ENCODE measurements around the gene ALS2. TPM values are rescaled to one million over a fixed set of nuclear protein-coding genes. Genes with fewer than 3 reads are reported as not detected.
A peak's percentile ranks its signal among the peaks of the same experiment; 100 is the strongest.

ALS2 gene
- total and polyA plus RNA-seq, 2 donors from 2014 or later, result 7.1 to 24.4 TPM

- Histone ChIP-seq H3K4me3 (ENCODE audit: low read length in 3 of 3) (no peak overlapping the region), H3K27me3 (ENCODE audit: control insufficient read depth, insufficient read depth, low read length) (no peaks in the 10 kb centered on the region), H3K9ac (ENCODE audit: low read length in 3 of 3) (no peak overlapping the region), H3K27ac (ENCODE audit: low read depth in 2 of 2, low read length in 2 of 2) (no peak overlapping the region), H3K36me3 (ENCODE audit: control insufficient read depth in 2 of 3, insufficient read depth in 3 of 3, low read length in 3 of 3) (peaks cover 2 to 33% (median 16%) of the 10 kb centered on the region in 3 donors), H3K4me1 (ENCODE audit: control insufficient read depth in 2 of 3, insufficient read depth in 2 of 3, low read depth in 1 of 3, low read length in 3 of 3) (no peaks in the 10 kb centered on the region), H3K9me3 (ENCODE audit: control insufficient read depth in 2 of 3, insufficient read depth in 1 of 3, low read length in 3 of 3) (no peaks in the 10 kb centered on the region)
- TF ChIP-seq CTCF (IDR thresholded peaks at IDR 0.05; ENCODE audit: borderline replicate concordance, extremely low read depth, insufficient read depth), result no peak
- no peak for DNase-seq
- intact Hi-C loops (cut with DNase I), result no loop called here
- FAIRE-seq, result no peak
These were observed 50.0 kb downstream of the ALS2 start for GRCh38 chr2:201730651-201731285.

- no peak for TF ChIP-seq CTCF (IDR thresholded peaks at IDR 0.05; ENCODE audit: borderline replicate concordance, extremely low read depth, insufficient read depth)
- H3K36me3 ChIP-seq (ENCODE audit: control insufficient read depth in 2 of 3, insufficient read depth in 3 of 3, low read length in 3 of 3), result peaks cover 3 to 26% (median 12%) of the 10 kb centered on the region in 3 donors
- FAIRE-seq (no peak), DNase-seq (peak in 3 of 5 donors; percentile 18 to 60 (median 41))
- no peak overlapping the region for H3K27ac ChIP-seq (ENCODE audit: low read depth in 2 of 2, low read length in 2 of 2)
- intact Hi-C loops (cut with DNase I), result no loop called here
- no peak overlapping the region for H3K4me3 ChIP-seq (ENCODE audit: low read length in 3 of 3)
- H3K27me3 ChIP-seq (ENCODE audit: control insufficient read depth, insufficient read depth, low read length), result no peaks in the 10 kb centered on the region
- no peaks in the 10 kb centered on the region for H3K4me1 ChIP-seq (ENCODE audit: control insufficient read depth in 2 of 3, insufficient read depth in 2 of 3, low read depth in 1 of 3, low read length in 3 of 3)
- H3K9me3 ChIP-seq (ENCODE audit: control insufficient read depth in 2 of 3, insufficient read depth in 1 of 3, low read length in 3 of 3), result peaks cover 0 to 3% (median 0%) of the 10 kb centered on the region in 3 donors
- no peak overlapping the region for H3K9ac ChIP-seq (ENCODE audit: low read length in 3 of 3)
These were observed 65.3 kb downstream of the ALS2 start for GRCh38 chr2:201715459-201715858.

- H3K27me3 ChIP-seq (ENCODE audit: control insufficient read depth, insufficient read depth, low read length), result no peaks in the 10 kb centered on the region
- intact Hi-C loops (cut with DNase I), result no loop called here
- H3K4me1 ChIP-seq (ENCODE audit: control insufficient read depth in 2 of 3, insufficient read depth in 2 of 3, low read depth in 1 of 3, low read length in 3 of 3), result no peaks in the 10 kb centered on the region
- no peak for TF ChIP-seq CTCF (IDR thresholded peaks at IDR 0.05; ENCODE audit: borderline replicate concordance, extremely low read depth, insufficient read depth)
- H3K9ac ChIP-seq (ENCODE audit: low read length in 3 of 3), result no peak overlapping the region
- DNase-seq (no peak), FAIRE-seq (no peak)
- H3K9me3 ChIP-seq (ENCODE audit: control insufficient read depth in 2 of 3, insufficient read depth in 1 of 3, low read length in 3 of 3), result no peaks in the 10 kb centered on the region
- H3K4me3 ChIP-seq (ENCODE audit: low read length in 3 of 3), result no peak overlapping the region
- no peak overlapping the region for H3K27ac ChIP-seq (ENCODE audit: low read depth in 2 of 2, low read length in 2 of 2)
- peaks cover 3 to 47% (median 16%) of the 10 kb centered on the region in 3 donors for H3K36me3 ChIP-seq (ENCODE audit: control insufficient read depth in 2 of 3, insufficient read depth in 3 of 3, low read length in 3 of 3)
These were observed 68.0 kb downstream of the ALS2 start for GRCh38 chr2:201712726-201713125.

Data from kidney (tissue), 14 donors.